Prostate gland (tissue), 2 donors: Measurements from ENCODE around the gene RBM12. TPM values are rescaled to one million over a fixed set of nuclear protein-coding genes. Genes with fewer than 3 reads are reported as not detected.

Experiments used
- DNase-seq: peaks from one replicate; pipeline ENCODE4 v3.0.0-alpha.2; 2019; ENCODE audit warnings: low spot score
- H3K27ac ChIP-seq, 2 donors: fragments of 200-600 bp; sonication (generic); 2 replicates each; pipeline ENCODE4 v1.5.1; 2017 to 2019
- H3K27me3 ChIP-seq: fragments of 200-600 bp; sonication (generic); replicated peaks from 2 replicates; pipeline ENCODE4 v1.5.1; 2019; ENCODE audit not compliant: insufficient read depth
- H3K36me3 ChIP-seq, 2 donors: fragments of 200-600 bp; sonication (generic); 1 replicate in 1 of 2; 2 replicates in 1 of 2; pipeline versions ENCODE4 v1.5.1 to v1.8.1; 2017 to 2019
- H3K4me1 ChIP-seq: fragments of 200-600 bp; sonication (generic); replicated peaks from 2 replicates; pipeline ENCODE4 v1.5.1; 2019
- H3K4me3 ChIP-seq, 2 donors: fragments of 200-600 bp; sonication (generic); 2 replicates each; pipeline ENCODE4 v1.5.1; 2017 to 2019
- H3K9me3 ChIP-seq: fragments of 200-600 bp; sonication (generic); 2 replicates; pipeline ENCODE4 v1.5.1; 2017
- CTCF ChIP-seq, 4 experiments: fragments of 200-600 bp in 2 of 4; fragments of 450-650 bp in 2 of 4; sonication (generic) in 2 of 4; IDR thresholded peaks; 1 replicate in 3 of 4; 2 replicates in 1 of 4; pipeline ENCODE4 v1.5.1; 2016 to 2019; ENCODE audit warnings: antibody characterized with exemption in 4 of 4, mild to moderate bottlenecking in 2 of 4, moderate library complexity in 2 of 4
- POLR2A ChIP-seq: fragments of 450-650 bp; IDR thresholded peaks from one replicate; pipeline ENCODE4 v1.6.1; 2016; ENCODE audit warnings: antibody characterized with exemption, mild to moderate bottlenecking
- POLR2AphosphoS5 ChIP-seq: sonication (generic); formaldehyde crosslinking; IDR thresholded peaks from one replicate; pipeline ENCODE4 v1.6.1; 2017; ENCODE audit warnings: antibody characterized with exemption
- WGBS: methylation state at CpG from one replicate; pipeline ENCODE4 v1.1.5; 2018; 5-methylcytosine and 5-hydroxymethylcytosine counted together
- intact Hi-C: fragments of 100-400 bp; cut with DNase I; formaldehyde crosslinking; loops from one replicate; pipeline ENCODE4 v1.14.2; 2022
- total RNA-seq, 2 donors: library from RNA; depleted of rRNA; stranded (reverse); fragments of >200 nt; gene quantifications; one replicate each; pipeline ENCODE4 v1.1.0, GENCODE V29; 2016

The RBM12 gene
- total RNA-seq, 2 donors from 2014 or later = 31.8 to 38.9 TPM

- no peak for DNase-seq
- Histone ChIP-seq H3K9me3 (no peaks in the 10 kb centered on the region), H3K27me3 (no peaks in the 10 kb centered on the region), H3K4me3 (no peak overlapping the region), H3K36me3 (no peaks in the 10 kb centered on the region), H3K4me1 (no peaks in the 10 kb centered on the region), H3K27ac (no peak overlapping the region)
- no peak for TF ChIP-seq CTCF (IDR thresholded peaks at IDR 0.05)
- TF ChIP-seq POLR2A = no peak
- TF ChIP-seq POLR2AphosphoS5 = no peak
- intact Hi-C loops = no loop called here
- 94% methylated on average over 6 of the region's 6 CpGs for WGBS
Measured at GRCh38 chr20:35637276-35637675, 27.4 kb downstream of the RBM12 start.

- H3K9me3 ChIP-seq = no peaks in the 10 kb centered on the region
- peaks cover 4 to 10% of the 10 kb centered on the region in 2 donors for H3K36me3 ChIP-seq
- WGBS = 93% methylated on average over 2 of the region's 2 CpGs
- intact Hi-C loops = no loop called here
- no peak overlapping the region for H3K27ac ChIP-seq
- no peak for DNase-seq
- no peak for TF ChIP-seq POLR2A
- TF ChIP-seq POLR2AphosphoS5 = no peak
- TF ChIP-seq CTCF (IDR thresholded peaks at IDR 0.05) = no peak
- no peaks in the 10 kb centered on the region for H3K27me3 ChIP-seq
- H3K4me1 ChIP-seq = no peaks in the 10 kb centered on the region
- H3K4me3 ChIP-seq = no peak overlapping the region
Measured at GRCh38 chr20:35636095-35636494, 28.6 kb downstream of the RBM12 start.

- Histone ChIP-seq H3K4me1 (no peaks in the 10 kb centered on the region), H3K36me3 (peaks cover 4 to 14% of the 10 kb centered on the region in 2 donors), H3K4me3 (no peak overlapping the region), H3K9me3 (no peaks in the 10 kb centered on the region), H3K27ac (no peak overlapping the region), H3K27me3 (no peaks in the 10 kb centered on the region)
- WGBS = 84% methylated on average over 4 of the region's 4 CpGs
- intact Hi-C loops = no loop called here
- DNase-seq = no peak
- TF ChIP-seq POLR2AphosphoS5 = no peak
- no peak for TF ChIP-seq CTCF (IDR thresholded peaks at IDR 0.05)
- no peak for TF ChIP-seq POLR2A
Measured at GRCh38 chr20:35635652-35636051, 29.0 kb downstream of the RBM12 start.

GRCh38 chr20:35632539-35633115 is 32.1 kb downstream of the RBM12 start:
- no peak for TF ChIP-seq CTCF (IDR thresholded peaks at IDR 0.05)
- TF ChIP-seq POLR2A = no peak
- no peak for TF ChIP-seq POLR2AphosphoS5
- no peak overlapping the region for H3K27ac ChIP-seq
- no peaks in the 10 kb centered on the region for H3K4me1 ChIP-seq
- DNase-seq = no peak
- H3K27me3 ChIP-seq = no peaks in the 10 kb centered on the region
- intact Hi-C loops = no loop called here
- WGBS = 96% methylated on average over 13 of the region's 13 CpGs
- H3K4me3 ChIP-seq = no peak overlapping the region
- peaks cover 4 to 17% of the 10 kb centered on the region in 2 donors for H3K36me3 ChIP-seq
- H3K9me3 ChIP-seq = no peaks in the 10 kb centered on the region

- Histone ChIP-seq H3K27ac (no peak overlapping the region), H3K4me1 (no peaks in the 10 kb centered on the region), H3K9me3 (no peaks in the 10 kb centered on the region), H3K27me3 (no peaks in the 10 kb centered on the region), H3K4me3 (no peak overlapping the region), H3K36me3 (peaks cover 9 to 29% of the 10 kb centered on the region in 2 donors)
- WGBS = 92% methylated on average over 3 of the region's 4 CpGs
- TF ChIP-seq POLR2A = no peak
- TF ChIP-seq CTCF (IDR thresholded peaks at IDR 0.05) = no peak
- TF ChIP-seq POLR2AphosphoS5 = no peak
- intact Hi-C loops = no loop called here
- no peak for DNase-seq
Measured at GRCh38 chr20:35630636-35631035, 34.1 kb downstream of the RBM12 start.
